ENCODE measurements around the gene NUB1.
"Not testable (repeated sequence)": the region's sequence is repeated elsewhere in the genome, so short reads cannot be mapped to it uniquely, and the experiment has no call there.

NUB1 gene, protein sequence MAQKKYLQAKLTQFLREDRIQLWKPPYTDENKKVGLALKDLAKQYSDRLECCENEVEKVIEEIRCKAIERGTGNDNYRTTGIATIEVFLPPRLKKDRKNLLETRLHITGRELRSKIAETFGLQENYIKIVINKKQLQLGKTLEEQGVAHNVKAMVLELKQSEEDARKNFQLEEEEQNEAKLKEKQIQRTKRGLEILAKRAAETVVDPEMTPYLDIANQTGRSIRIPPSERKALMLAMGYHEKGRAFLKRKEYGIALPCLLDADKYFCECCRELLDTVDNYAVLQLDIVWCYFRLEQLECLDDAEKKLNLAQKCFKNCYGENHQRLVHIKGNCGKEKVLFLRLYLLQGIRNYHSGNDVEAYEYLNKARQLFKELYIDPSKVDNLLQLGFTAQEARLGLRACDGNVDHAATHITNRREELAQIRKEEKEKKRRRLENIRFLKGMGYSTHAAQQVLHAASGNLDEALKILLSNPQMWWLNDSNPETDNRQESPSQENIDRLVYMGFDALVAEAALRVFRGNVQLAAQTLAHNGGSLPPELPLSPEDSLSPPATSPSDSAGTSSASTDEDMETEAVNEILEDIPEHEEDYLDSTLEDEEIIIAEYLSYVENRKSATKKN

DNA sequence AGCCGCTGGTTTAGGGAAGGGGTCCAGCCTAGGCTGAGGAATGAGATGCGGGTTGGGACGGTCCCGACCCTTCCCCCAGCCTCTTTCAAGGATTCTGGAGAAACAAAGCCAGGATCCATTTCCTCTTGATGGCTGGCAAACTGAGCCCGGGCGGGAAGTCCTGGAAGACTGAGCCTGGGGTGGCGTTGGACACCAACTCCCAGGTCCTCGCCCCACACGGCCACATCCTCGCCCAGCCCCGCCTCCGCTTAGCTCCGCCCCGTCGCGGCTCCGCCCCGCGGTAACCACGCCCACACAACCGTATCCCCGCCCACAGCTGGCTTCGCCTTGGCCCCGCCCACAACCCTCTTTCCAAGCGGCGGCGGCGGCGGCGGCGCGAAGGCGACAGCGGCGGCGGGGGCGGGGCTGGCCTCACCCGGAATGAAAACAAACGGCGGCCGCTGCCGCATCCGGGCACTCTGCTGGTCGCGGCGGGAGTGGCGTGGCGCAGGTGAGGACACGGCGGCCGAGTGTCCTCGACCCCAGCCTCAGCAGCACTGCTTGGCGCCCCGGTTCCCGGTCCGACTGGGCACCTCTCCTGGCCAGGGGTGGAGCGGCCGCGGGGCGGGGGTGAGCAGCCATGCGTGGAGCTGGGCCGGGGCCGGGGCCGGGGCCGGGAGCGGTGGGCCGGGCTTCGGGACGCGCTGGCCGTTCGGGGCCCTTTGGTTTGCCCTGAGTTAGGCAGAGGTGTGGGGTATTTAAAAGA lies at the start of gene NUB1:
Gene NUB1 (plus strand): TSS at position 456 of the 745 bp plus-strand sequence. CDS start 3,538 bp downstream, outside the sequence.
- peak; percentile 95 for DNase-seq

DNA sequence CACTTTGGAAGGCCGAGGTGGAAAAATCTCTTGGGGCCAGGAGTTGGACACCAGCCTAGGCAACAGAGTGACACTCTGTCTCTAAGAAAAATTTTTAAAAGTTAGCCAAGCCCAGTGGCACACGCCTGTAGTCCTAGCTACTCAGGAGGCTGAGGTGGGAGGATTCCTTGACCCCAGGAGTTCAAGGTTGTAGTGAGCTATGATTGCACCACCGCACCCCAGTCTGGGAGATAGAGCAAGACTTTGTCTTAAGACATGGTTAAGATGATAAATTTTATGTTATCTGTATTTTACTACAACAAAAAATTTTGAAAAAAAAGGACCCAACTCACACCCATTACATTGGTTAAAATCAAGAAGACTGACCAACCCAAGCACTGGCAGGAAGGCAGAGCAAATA lies 48.8 kb upstream of the NUB1 start:
- DNase-seq, result no peak

DNA sequence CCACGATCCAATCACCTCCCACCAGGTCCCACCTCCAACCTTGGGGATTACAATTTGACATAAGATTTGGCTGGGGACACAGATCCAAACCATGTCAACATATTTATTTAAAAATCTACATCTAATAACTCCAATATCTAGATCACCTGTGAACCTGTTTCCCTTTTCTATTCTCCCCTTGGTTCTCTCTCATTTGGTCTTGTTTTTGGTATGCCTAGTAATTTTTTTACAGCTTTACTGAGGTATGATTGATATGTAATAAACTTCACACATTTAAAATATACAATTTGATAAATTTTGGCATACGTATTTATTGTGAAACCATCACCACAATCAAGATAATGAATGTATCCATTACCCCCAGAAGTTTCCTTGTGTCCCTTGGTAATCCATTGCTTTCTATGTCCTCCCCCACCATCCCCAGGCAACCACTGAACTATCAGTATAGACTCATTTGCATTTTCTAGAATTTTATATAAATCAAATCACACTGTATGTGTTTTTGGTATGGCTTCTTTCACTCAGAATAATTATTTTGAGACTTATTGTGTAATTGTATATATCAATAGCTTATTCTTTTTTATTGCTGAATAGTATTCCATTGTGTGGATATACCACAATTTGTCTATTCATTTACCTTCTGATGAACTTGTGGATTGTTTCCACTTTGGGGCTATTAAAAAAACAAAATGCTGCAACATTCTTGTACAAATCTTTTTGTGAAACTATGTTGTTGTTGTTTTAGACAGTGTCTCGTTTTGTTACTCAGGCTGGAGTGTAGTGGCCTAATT lies 45.2 kb upstream of the NUB1 start:
- DNase-seq, result no peak

DNA sequence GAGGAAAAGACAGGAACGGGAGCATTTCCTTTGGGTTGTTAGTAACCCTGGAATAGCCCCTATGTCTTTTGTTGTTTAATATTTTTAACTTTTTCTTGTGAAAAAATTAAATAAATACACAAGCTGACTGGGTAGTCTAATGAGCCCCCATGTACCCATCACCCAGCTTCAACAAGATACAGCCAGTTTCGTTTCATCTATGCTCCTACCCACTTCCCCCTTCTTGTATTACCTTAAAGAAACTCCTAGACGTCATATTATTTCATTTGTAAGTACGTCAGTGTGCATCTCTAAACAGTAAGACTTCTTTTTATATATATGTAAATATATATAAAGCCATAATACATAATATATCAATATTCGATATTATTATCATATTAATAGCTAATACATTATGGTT lies 42.8 kb upstream of the NUB1 start:
- DNase-seq, result no peak

DNA sequence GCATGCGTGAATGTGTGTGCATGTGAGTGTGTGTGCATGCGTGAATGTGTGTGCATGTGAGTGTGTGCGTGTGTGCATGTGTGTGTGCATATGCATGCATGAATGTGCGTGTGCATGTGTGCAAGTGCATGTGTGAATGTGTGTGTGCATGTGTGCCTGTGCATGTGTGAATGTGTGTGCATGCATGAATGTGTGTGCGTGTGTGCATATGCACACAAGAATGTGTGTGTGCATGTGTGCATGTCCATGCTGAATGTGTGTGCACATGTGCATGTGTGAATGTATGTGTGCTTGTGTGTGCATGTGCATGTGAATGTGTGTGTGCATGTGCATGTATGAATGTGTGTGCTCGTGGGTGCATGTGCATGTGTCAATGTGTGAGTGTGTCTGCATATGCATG lies 42.1 kb upstream of the NUB1 start:
- DNase-seq, result no peak

DNA sequence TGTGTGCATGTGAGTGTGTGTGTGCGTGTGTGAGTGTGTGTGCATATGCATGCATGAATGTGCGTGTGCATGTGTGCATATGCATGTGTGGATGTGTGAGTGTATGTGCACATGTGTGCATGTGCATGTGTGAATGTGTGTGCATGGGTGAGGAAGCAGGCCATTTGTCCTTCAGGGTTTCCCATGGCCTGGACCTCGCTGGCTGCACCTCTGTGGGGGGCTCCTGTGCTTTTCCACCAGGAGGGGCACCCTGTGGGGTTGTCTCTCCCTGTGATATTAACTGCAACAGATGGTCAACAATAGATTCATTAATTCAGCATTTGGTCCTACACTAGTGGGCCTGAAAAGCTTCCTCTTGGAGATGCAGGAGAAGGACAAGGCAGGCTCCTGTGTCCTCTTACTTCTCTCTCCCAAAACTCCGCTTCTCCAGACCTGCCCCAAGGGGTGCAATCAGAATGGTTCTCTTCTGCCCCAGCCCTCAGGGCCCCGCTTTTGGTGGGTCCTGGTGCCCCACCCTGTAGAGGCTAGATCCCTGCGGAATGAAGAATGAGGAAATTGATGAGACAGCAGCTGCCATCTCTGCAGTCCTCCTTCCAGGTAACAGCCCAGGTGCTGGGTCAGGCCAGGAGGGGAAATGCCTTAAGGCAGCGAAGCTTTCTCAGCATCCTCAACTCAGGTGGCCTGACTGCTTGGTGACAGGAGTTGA lies 41.5 kb upstream of the NUB1 start:
- no peak for DNase-seq

DNA sequence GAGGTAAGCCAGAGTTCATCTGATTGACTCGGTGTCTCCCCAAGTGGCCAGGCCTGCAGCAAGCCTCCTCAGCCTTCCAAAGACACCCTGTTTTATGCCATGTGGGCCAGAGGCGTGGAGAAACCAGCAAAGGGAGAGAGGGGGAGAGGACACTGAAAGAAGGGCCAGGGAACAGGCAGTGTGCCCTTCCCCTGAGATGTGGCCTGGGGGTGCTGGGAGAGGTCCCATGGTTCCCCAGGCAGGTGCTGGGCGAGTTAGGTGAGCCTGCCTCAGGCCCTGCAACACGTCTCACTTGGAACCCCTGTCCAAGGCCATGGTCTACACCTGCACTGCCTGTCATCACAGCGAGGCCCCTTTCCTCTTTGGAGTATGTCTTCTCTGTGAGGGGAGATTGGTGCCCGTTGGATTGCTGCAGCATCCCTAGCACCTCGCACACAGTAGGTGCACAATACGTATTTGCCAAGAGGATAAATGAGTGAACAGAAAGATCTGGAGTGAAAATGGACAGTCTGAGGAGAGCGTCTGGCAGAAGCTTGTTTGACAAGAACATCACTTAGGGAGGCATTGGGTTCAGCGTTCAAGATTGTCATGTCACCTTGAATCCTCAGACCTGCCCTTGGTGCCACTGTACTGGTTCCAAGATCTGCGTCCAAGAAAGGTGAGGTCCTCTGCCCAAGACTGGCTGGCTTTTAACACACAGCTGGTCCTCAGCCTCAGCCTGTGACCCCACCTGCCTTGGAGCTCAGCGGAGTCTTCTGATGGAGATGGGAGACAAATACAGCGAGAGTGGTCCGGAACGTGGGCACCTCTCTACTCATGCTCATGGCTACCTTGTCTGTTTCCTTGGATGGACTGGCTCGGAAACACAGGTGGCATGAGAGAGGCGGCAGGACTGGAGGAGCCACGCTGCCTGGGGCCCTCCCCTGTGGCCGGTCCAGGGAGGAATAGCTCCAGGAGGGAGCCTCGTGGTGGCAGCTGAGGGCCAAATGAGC lies 39.8 kb upstream of the NUB1 start:
- no peak for DNase-seq

DNA sequence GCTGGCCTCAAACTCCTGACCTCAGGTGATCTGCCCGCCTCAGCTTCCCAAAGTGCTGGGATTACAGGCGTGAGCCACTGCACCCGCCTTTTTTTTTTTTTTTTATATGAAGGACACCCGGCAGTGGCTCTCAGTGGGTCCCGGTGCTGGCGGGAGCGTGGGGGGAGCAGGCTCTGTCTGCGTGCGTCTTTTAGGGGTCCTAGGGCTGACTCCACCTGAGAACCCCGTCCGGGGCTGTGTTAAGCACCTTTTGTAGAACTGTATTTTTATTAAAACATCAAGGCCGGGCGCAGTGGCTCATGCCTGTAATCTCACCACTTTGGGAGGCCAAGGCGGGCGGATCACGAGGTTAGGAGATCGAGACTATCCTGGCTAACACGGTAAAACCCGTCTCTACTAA lies 37.4 kb upstream of the NUB1 start:
- not testable (repeated sequence) for DNase-seq

DNA sequence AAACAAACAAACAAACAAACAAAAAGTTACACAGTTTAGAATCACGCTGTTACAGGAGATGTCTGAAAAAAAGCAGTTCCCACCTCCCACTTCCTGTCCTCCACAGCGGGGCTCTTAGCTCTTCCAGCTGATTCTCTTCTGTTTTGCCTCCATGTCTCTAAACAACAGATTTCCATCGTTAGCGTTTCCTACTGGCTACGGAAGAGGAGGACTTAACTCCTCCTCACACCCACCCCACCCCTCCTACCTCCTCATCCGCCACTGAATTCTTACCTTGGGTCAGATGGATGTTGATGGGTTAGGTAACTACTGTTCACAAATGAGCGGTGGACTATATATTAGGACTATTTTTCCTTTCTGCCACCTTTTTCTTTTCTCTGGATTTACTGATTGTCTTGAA lies 36.8 kb upstream of the NUB1 start:
- DNase-seq, result no peak

DNA sequence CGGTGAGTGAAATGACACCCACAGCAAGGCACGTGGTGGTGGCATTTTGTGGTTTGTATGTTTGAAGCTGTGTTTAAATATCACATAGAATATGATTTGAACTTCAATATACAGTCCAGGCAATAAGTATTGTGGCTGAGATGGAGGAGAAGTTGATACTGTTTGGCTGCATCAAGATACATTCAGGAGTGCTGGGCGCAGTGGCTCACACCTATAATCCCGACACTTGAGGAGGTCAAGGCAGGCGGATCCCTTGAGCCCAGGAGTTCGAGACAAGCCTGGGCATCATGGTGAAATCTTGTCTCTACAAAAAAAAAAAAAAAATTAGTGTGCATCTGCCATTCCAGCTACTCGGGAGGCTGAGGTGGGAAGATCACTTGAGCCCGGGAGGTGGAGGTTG lies 35.2 kb upstream of the NUB1 start:
- DNase-seq, result no peak

DNA sequence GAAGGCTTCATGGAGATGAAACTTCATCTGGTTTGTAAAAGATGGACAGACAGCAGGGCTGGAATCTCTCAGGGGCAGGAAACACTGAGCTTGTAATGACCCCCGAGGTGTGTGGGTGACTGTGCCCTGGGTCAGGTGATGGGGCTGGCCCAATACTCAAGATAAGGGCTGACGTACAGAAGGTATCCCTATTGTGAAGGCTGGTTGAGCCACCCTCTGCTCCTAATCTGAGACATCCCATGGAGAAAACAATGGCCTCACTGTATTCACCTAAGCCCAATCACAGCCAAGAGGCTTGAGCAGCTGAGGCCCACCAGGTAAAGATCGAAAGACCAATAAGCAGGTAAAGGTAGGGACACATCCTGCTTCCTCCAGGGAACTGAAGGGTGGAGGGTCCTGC lies 34.8 kb upstream of the NUB1 start:
- DNase-seq, result no peak

DNA sequence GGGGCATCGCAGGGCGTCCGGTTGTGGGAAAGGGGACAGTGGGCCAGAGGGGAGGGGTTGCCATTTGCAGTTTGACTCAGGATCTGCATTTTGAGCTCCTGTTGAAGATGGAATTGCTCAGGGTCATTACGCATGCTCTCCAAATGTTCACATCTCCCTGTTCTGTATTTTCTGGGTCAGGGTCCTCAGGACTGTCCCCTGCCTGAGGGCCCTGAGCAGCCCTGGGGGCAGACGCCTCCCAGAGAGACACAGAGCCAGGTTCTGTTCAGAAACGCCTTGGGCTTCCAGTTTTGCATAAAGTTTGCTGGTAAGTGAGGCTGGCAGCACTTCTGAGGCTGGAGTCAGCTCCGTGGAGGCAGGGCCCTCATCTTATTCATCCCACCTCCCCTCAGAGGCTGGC lies 34.1 kb upstream of the NUB1 start:
- DNase-seq, result no peak

DNA sequence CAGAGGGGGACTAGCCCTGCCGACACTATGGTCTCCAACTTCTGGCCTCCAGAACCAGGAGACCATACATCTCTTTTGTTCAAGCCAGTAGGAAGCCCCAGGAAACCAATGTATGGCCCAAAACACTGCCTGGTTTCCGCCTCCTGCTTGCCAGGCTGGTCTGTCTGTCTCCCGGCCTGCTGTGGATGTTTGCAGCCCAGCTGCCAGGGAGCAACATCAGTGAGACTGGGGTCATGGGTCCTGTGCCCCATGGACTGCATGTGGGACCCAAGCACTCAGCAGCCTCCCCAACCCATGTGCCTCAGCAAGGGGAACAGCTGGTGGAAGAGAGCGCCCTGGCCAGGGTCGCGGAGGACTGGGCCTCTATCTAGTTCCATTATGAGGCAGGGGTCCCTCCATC lies 33.4 kb upstream of the NUB1 start:
- no peak for DNase-seq

DNA sequence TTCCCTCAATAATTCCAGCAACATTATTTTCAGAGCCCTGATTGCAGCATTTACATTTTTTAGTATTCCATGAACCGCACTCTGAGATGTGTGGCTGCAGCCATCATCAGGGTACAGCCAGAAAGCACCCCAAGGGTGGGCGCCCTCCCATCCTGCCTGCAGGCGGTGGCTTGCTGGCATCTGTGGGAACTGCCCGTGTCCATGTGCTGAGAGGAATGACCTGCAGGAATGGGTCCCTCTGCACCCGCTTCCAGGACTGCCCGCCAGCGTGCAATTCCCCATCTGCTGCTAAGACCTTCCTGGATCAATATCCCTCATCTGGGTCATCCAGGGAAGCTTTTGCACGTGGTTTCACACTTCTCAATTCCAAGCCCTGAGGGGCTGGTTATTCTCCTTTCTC lies 32.8 kb upstream of the NUB1 start:
- no peak for DNase-seq

DNA sequence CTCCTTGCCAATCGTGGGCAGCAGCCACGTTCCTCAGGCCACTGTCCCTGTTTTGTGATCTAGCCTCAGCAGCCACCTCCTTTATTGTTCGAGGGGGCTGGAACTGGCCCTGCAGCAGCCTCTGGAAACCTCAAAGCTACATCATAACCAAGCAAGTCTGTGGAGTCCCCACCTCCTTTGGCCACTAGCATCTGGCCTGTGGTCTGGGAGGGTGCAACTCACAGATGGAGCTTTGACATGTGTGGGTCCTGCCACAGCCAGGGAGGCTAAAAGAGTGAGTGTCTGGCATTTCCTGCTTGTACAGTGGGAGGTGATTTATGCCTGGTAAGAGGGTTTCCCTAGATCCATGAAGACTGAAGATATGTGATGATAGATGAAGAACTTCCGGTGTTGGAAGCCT lies 32.3 kb upstream of the NUB1 start:
- no peak for DNase-seq

DNA sequence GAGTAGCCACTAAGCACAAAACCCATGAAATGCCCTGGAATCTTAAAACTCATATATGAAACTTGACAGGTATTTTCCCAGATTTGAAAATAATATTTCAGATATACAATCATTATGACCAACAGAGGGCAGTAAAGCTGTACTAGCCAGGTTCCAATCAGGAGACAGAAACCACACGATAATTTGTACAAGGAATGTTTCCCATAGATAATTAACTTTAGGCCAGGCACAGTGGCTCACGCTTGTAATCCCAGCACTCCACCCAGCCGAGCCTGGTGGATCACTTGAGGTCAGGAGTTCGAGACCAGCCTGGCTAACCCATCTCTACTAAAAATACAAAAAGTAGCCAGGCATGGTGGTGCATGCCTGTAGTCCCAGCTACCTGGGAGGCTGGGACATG lies 31.0 kb upstream of the NUB1 start:
- DNase-seq, result peak; percentile 45

DNA sequence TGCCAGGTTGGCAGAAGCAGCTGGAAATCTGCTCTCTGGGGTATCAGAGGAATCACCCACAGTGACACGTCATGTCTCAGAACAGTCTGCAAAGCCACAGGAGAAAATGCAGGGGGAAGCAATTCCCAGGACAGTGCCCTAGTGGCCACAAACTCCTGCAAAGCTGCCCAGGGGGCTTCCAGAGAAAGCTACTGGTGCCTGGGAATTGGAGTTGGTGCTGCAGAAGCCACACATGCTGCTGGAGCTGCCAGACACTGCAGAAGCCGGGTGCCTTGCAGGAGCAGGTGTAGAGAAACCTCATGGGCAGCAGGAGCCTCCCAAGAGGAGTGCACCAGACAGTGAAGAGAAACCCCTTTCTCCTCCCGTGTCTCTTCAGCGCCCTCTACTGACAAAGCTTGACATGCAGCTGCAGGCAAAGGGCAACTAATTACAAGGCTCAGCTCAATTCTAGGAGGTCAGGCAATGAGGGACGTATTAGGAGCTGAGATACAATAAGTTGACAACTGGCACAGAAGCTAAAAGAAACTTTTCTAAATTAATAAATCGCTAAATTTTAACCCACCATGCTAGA lies 30.2 kb upstream of the NUB1 start:
- DNase-seq, result peak; percentile 20

DNA sequence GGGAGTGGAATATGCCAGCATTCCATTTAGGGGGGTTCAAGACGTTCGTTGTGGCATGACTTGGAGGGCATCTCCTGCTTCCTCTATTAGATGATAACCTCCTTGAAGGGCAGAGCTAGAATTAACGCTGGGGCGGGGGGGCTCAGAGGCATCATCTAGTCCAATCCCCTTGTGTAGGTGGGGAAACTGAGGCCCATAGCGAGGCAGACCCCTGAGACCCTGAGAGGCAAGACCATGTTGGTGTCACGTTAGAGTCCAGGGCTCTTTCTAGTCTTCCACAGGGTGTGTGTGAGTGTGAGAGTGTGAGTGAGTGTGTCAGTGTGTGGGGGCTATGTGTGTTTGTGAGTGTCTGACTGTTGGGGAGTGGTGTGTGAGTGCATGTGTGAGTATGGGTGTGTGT lies 29.3 kb upstream of the NUB1 start:
- DNase-seq, result no peak

DNA sequence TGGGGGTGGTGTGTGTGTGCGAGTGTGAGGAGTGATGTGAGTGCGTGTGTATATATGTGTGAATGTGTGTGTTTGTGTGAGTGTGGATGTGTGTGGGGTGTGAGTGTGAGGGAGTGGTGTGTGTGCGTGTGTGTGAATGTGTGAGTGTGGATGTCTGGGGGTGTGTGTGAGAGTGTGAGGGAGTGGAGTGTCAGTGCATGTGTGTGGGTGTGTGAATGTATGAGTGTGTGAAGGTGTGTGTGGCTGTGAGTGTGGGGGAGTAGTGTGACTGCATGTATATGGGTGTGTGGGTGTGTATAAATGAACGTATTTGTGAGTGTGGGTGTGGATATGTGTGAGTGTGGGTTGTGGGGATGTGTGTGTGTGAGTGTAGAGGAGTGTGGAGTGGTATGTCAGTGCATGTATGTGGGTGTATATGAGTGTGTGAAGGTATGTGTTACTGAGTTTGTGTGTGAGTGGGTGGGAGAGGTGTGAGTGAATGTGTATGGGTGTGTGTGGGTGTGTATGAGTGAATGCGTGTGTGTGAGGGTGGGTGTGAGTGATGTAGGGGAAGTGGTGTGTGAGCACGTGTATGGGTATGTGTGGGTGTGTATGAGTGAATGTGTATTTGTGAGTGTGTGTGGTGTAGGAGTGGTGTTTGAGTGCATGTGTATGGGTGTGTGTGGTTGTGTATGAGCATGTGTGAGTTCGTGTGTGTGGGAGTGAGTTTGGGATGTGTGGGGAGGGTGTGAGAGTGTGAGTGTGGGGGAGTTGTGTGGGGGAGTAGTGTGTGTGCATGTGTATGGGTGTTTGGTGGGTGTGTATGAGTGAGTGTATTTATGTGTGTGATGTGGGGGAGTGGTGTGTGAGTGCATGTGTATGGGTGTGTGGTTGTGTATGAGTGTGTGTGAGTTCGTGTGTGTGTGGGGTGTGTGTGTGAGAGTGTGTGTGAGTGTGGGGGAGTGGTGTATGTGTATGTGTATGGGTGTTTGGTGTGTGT lies 28.5 kb upstream of the NUB1 start:
- no peak for DNase-seq

DNA sequence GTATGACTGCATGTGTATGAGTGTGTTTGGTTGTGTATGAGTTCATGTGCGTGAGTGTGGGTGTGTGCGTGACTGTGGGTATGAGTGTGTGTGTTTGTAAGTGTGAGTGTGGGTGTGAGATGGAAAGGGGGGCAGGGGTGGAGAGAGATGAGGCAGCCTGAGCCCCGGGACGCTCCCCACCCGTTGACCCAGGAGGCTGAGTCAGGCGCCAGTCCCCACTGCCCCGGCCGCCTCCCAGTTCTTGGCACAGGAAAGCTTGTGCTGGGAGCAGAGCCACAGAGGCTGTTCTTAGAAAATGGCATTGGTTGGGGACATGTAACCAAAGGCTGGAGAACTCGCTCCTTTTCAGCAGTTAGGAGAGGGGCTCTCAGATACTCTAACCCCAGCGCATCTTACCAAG lies 27.8 kb upstream of the NUB1 start:
- no peak for DNase-seq

Measured in inflammatory macrophage treated with lipopolysaccharide for 4 hours (primary cell).